Transverse colon (tissue), 3 donors: Measurements from ENCODE around the gene TP73.

Experiments
- CTCF ChIP-seq, 5 experiments: fragments of 200-600 bp in 3 of 5; fragments of 450-650 bp in 2 of 5; sonication (generic) in 3 of 5; IDR thresholded peaks; 1 replicate in 2 of 5; 2 replicates in 3 of 5; pipeline ENCODE4 v1.5.1; 2016 to 2017; ENCODE audit warnings: antibody characterized with exemption in 5 of 5, inconsistent platforms in 3 of 5, mild to moderate bottlenecking in 2 of 5, moderate library complexity in 1 of 5
- EP300 ChIP-seq: sonication (generic); formaldehyde crosslinking; IDR thresholded peaks from one replicate; pipeline ENCODE4 v1.6.1; 2017; ENCODE audit warnings: antibody characterized with exemption, low read depth
- POLR2A ChIP-seq: fragments of 450-650 bp; IDR thresholded peaks from one replicate; pipeline ENCODE4 v1.6.1; 2016; ENCODE audit warnings: antibody characterized with exemption, mild to moderate bottlenecking, moderate library complexity

- TF ChIP-seq CTCF (IDR thresholded peaks at IDR 0.05) (no peak), POLR2A (no peak), EP300 (no peak)
Observed at GRCh38 chr1:3730543-3731247, 78.4 kb downstream of the TP73 start.
